C4-2B (cell line): Measurements from ENCODE around the gene CTDP1.

Experiments used
- CTCF ChIP-seq: fragments of 450-650 bp; conservative IDR thresholded peaks from 2 replicates; pipeline ENCODE4 v1.5.1; 2017; ENCODE audit warnings: mild to moderate bottlenecking
- ZFX ChIP-seq: fragments of 450-650 bp; IDR thresholded peaks from 2 replicates; pipeline ENCODE4 v1.6.1; 2017

- TF ChIP-seq CTCF (no peak), ZFX (peak; percentile 77)
Measured at GRCh38 chr18:79678665-79679551, 695 bp upstream of the CTDP1 start.
